Measurements from ENCODE around the gene LRRC25.

LRRC25 gene

GRCh38 chr19:18397242-18398202 is at the start of gene LRRC25:
TSS of gene LRRC25 (minus strand) at chr19:18397622. CDS start at chr19:18396963, 659 bp downstream.
- DNase-seq, result peak; percentile 87

GRCh38 chr19:18446811-18447359 is 49.5 kb upstream of the LRRC25 start:
- DNase-seq, result no peak

GRCh38 chr19:18446145-18446810 is 48.9 kb upstream of the LRRC25 start:
- no peak for DNase-seq

GRCh38 chr19:18445262-18445948 is 48.0 kb upstream of the LRRC25 start:
- no peak for DNase-seq

GRCh38 chr19:18444513-18444912 is 47.1 kb upstream of the LRRC25 start:
- DNase-seq, result no peak

- DNase-seq, result no peak
Observed at GRCh38 chr19:18443831-18444230, 46.4 kb upstream of the LRRC25 start.

GRCh38 chr19:18443406-18443805 is 46.0 kb upstream of the LRRC25 start:
- no peak for DNase-seq

- DNase-seq, result no peak
Observed at GRCh38 chr19:18442941-18443340, 45.5 kb upstream of the LRRC25 start.

- DNase-seq, result peak; percentile 72
Observed at GRCh38 chr19:18441804-18442788, 44.7 kb upstream of the LRRC25 start.

GRCh38 chr19:18440936-18441803 is 43.7 kb upstream of the LRRC25 start:
- DNase-seq, result no peak

- DNase-seq, result peak; percentile 77
Observed at GRCh38 chr19:18440415-18440877, 43.0 kb upstream of the LRRC25 start.

- DNase-seq, result no peak
Observed at GRCh38 chr19:18439910-18440237, 42.5 kb upstream of the LRRC25 start.

- DNase-seq, result peak; percentile 65
Observed at GRCh38 chr19:18439025-18439909, 41.8 kb upstream of the LRRC25 start.

GRCh38 chr19:18438331-18439024 is 41.1 kb upstream of the LRRC25 start:
- DNase-seq, result peak; percentile 34

- peak; percentile 82 for DNase-seq
Observed at GRCh38 chr19:18437491-18438330, 40.3 kb upstream of the LRRC25 start, which contains the start of gene ISYNA1. TSS of gene ISYNA1 (minus strand) at chr19:18438133. CDS start at chr19:18437979, 154 bp downstream.

- DNase-seq, result peak; percentile 97
Observed at GRCh38 chr19:18436671-18437490, 39.5 kb upstream of the LRRC25 start.

Measured in hematopoietic multipotent progenitor cell treated with erythropoietin and hydrocortisone succinate and interleukin-3 and kit ligand, for 4 days (in vitro differentiated cells).